NB4 (cell line): Measurements from ENCODE around the gene PCDHB2.

Source experiments
- POLR2A ChIP-seq: IDR thresholded peaks from 2 replicates; pipeline ENCODE4 v1.6.1; 2011; ENCODE audit warnings: mild to moderate bottlenecking; ENCODE audit not compliant: insufficient read length; ENCODE audit errors: extremely low read depth
- TF ChIP-seq, protein P1 (sequence below): IDR thresholded peaks from one replicate; pipeline ENCODE4 v1.5.1; 2012; ENCODE audit warnings: low read depth, low read length

DNA sequence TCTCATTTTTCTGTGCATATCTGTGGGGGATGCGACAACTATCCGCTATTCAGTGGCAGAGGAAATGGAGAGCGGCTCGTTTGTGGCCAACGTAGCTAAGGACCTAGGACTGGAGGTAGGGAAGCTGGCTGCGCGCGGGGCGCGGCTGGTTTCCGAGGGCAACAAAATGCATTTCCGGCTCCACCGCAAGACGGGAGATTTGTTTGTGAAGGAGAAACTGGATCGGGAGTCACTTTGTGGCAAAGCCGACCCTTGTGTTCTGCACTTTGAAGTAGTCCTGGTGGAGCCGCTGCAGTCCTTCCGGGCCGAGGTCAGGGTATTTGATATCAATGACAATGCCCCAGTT, 42.9 kb upstream of the PCDHB2 start:
- no peak for TF ChIP-seq POLR2A
- TF ChIP-seq, protein P1, sequence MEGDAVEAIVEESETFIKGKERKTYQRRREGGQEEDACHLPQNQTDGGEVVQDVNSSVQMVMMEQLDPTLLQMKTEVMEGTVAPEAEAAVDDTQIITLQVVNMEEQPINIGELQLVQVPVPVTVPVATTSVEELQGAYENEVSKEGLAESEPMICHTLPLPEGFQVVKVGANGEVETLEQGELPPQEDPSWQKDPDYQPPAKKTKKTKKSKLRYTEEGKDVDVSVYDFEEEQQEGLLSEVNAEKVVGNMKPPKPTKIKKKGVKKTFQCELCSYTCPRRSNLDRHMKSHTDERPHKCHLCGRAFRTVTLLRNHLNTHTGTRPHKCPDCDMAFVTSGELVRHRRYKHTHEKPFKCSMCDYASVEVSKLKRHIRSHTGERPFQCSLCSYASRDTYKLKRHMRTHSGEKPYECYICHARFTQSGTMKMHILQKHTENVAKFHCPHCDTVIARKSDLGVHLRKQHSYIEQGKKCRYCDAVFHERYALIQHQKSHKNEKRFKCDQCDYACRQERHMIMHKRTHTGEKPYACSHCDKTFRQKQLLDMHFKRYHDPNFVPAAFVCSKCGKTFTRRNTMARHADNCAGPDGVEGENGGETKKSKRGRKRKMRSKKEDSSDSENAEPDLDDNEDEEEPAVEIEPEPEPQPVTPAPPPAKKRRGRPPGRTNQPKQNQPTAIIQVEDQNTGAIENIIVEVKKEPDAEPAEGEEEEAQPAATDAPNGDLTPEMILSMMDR = no peak
